DOHH2 (cell line): ENCODE results near the gene FBXO2.

Experiments
- H3F3A ChIP-seq: fragments of 200-600 bp; sonication (generic), shearing (Covaris generic); 2 replicates; pipeline ENCODE4 v1.6.0; 2016; ENCODE audit warnings: antibody characterized with exemption, mild to moderate bottlenecking; ENCODE audit not compliant: control insufficient read depth, insufficient read depth
- H3K27ac ChIP-seq: fragments of 200-600 bp; sonication (generic); 2 replicates; pipeline ENCODE4 v1.5.1; 2014; ENCODE audit warnings: low read depth, mild to moderate bottlenecking, low read length, moderate library complexity
- H3K27me3 ChIP-seq: fragments of 200-600 bp; sonication (generic); 2 replicates; pipeline ENCODE4 v1.6.1; 2014; ENCODE audit warnings: mild to moderate bottlenecking, low read length, mixed read lengths; ENCODE audit not compliant: control insufficient read depth
- H3K36me3 ChIP-seq: fragments of 200-600 bp; sonication (generic); 2 replicates; pipeline ENCODE4 v1.6.1; 2014; ENCODE audit warnings: mild to moderate bottlenecking, low read length, moderate library complexity, mixed read lengths; ENCODE audit not compliant: control insufficient read depth
- H3K4me1 ChIP-seq: fragments of 200-600 bp; sonication (generic); 2 replicates; pipeline ENCODE4 v1.6.1; 2014; ENCODE audit warnings: mild to moderate bottlenecking, low read length, mixed read lengths; ENCODE audit not compliant: control insufficient read depth
- H3K4me2 ChIP-seq: fragments of 200-600 bp; sonication (generic); 2 replicates; pipeline ENCODE4 v1.6.0; 2014; ENCODE audit warnings: mild to moderate bottlenecking, low read length, moderate library complexity
- H3K4me3 ChIP-seq: fragments of 200-600 bp; sonication (generic); 2 replicates; pipeline ENCODE4 v1.5.1; 2014; ENCODE audit warnings: mild to moderate bottlenecking, low read length, mixed read lengths
- H3K79me2 ChIP-seq: fragments of 200-600 bp; sonication (generic); 2 replicates; pipeline ENCODE4 v1.6.1; 2014; ENCODE audit warnings: mild to moderate bottlenecking, low read length, mixed read lengths; ENCODE audit not compliant: control insufficient read depth
- H3K9me2 ChIP-seq: fragments of 200-600 bp; sonication (generic); replicated peaks from 2 replicates; pipeline ENCODE4 v1.6.1; 2014; ENCODE audit warnings: mild to moderate bottlenecking, low read length, mixed read lengths; ENCODE audit not compliant: control insufficient read depth
- H3K9me3 ChIP-seq: fragments of 200-600 bp; sonication (generic); 2 replicates; pipeline ENCODE4 v1.6.1; 2014; ENCODE audit warnings: antibody characterized with exemption, low read length, mixed read lengths; ENCODE audit not compliant: control insufficient read depth, insufficient read depth
- H4K20me1 ChIP-seq: fragments of 200-600 bp; sonication (generic); 2 replicates; pipeline ENCODE4 v1.6.0; 2014; ENCODE audit warnings: low read depth, mild to moderate bottlenecking, antibody characterized with exemption, low read length, moderate library complexity; ENCODE audit not compliant: control insufficient read depth, insufficient read depth
- EZH2phosphoT487 ChIP-seq: fragments of 200-600 bp; sonication (generic); IDR thresholded peaks from 2 replicates; pipeline ENCODE4 v1.6.1; 2017; ENCODE audit warnings: borderline replicate concordance, mild to moderate bottlenecking, antibody characterized with exemption, low read length, moderate library complexity, mixed read lengths
- TF ChIP-seq, protein P1 (sequence below): fragments of 200-600 bp; sonication (generic); IDR thresholded peaks from one replicate; pipeline ENCODE4 v1.5.1; 2014; ENCODE audit warnings: antibody characterized with exemption, mild to moderate bottlenecking, low read depth, low read length; ENCODE audit not compliant: poor library complexity, severe bottlenecking

Gene FBXO2

DNA sequence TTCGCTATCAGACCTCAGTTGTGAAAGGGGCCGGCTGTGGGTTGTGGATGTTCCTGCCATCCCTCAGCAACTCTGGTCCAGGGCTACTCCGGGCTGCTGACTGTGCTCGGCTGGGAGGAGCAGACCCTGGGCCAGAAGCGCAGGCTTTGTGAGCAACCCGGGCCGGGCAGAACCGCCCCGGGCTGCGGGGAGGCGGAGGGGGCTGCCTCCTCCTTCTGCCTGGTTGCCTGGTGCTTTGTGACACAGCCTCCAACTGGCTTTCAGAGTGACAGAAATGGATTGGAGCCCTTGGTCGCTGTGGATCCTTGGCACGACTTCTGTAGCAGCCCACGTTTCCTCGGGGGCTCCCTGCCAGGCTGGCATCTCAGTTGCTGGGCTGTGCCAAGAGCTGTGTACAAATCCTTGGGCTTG is 47.3 kb upstream of the FBXO2 start:
- Histone ChIP-seq H4K20me1 (no peaks in the 10 kb centered on the region), H3K9me3 (no peaks in the 10 kb centered on the region), H3K9me2 (no peaks in the 10 kb centered on the region), H3F3A (no peaks in the 10 kb centered on the region), H3K36me3 (no peaks in the 10 kb centered on the region), H3K27ac (no peak overlapping the region), H3K4me3 (no peak overlapping the region), H3K27me3 (peaks cover 16% of the 10 kb centered on the region), H3K4me2 (no peak overlapping the region), H3K79me2 (no peaks in the 10 kb centered on the region), H3K4me1 (no peaks in the 10 kb centered on the region)
- TF ChIP-seq, protein P1, sequence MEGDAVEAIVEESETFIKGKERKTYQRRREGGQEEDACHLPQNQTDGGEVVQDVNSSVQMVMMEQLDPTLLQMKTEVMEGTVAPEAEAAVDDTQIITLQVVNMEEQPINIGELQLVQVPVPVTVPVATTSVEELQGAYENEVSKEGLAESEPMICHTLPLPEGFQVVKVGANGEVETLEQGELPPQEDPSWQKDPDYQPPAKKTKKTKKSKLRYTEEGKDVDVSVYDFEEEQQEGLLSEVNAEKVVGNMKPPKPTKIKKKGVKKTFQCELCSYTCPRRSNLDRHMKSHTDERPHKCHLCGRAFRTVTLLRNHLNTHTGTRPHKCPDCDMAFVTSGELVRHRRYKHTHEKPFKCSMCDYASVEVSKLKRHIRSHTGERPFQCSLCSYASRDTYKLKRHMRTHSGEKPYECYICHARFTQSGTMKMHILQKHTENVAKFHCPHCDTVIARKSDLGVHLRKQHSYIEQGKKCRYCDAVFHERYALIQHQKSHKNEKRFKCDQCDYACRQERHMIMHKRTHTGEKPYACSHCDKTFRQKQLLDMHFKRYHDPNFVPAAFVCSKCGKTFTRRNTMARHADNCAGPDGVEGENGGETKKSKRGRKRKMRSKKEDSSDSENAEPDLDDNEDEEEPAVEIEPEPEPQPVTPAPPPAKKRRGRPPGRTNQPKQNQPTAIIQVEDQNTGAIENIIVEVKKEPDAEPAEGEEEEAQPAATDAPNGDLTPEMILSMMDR, result no peak
- TF ChIP-seq EZH2phosphoT487, result no peak

DNA sequence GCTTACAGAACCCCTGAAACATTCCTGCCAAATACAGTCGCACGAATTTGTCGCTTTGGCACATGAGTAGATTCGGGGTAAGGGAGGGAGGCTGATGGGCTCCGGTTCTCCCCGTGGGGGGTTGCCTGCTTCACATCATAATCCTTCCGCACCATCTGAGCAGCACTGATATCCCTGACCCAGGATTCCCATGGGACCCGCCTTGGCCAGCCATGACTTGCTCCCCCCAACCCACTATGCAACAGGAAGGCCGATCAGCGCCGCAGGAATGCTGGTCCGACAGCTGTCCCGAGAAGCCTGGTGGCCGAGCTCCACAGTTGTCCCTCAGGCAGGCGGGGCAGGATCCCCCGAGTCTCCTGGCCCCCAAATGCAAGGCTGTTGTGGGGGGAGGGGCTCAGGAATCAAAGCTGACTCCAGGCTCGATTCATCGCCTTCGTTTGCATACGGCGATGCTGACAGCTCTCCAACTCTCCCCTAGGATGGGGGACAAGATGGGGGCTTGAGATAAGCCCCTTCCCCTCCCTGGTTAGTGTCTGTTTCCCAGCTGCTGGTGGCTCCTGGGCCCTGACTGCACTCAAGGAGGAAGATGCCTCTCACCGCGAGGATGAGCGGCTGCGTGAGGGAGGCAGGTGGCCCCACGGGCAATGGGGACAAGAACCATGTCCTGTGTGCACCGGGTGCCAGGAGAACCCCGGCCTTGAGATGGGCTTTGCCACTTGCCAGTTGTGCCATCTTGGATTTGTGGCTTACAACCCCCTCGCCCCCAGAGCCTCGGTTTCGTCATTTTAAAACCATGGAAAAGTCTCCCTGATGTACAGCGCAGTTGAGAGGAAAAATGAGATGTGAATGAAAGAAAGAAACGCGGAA is 46.6 kb upstream of the FBXO2 start:
- no peaks in the 10 kb centered on the region for H3K4me1 ChIP-seq

DNA sequence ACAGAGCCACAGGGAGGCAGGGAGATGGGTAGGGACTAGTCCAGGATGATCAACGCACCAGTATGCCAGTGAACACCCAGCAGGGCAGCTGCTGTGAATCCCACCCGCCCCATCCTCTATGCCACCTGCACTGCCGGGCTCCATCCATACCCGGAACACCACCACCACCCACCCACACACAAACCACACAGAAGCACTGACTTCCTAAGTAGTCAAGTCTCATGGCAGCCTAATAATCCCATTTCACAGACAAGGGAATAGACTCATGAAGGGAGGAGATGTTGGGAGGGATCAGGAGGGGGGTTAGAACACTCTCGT is 43.6 kb upstream of the FBXO2 start:
- Histone ChIP-seq H4K20me1 (no peaks in the 10 kb centered on the region), H3K27me3 (peaks cover 29% of the 10 kb centered on the region)

More for the DNA sequence above, 46.6 kb upstream of the FBXO2 start:
- Histone ChIP-seq H3K27ac (no peak overlapping the region), H4K20me1 (no peaks in the 10 kb centered on the region), H3F3A (no peaks in the 10 kb centered on the region), H3K4me3 (no peak overlapping the region), H3K36me3 (no peaks in the 10 kb centered on the region), H3K9me2 (no peaks in the 10 kb centered on the region), H3K9me3 (no peaks in the 10 kb centered on the region), H3K4me2 (no peak overlapping the region), H3K79me2 (no peaks in the 10 kb centered on the region), H3K27me3 (peaks cover 16% of the 10 kb centered on the region)
- TF ChIP-seq EZH2phosphoT487, result no peak
- TF ChIP-seq, protein P1, result no peak

More for the DNA sequence above, 43.6 kb upstream of the FBXO2 start:
- no peak for TF ChIP-seq EZH2phosphoT487
- TF ChIP-seq, protein P1, result no peak
- H3K9me3 ChIP-seq, result no peaks in the 10 kb centered on the region
- no peak overlapping the region for H3K4me3 ChIP-seq
- no peak overlapping the region for H3K27ac ChIP-seq
- H3K79me2 ChIP-seq, result no peaks in the 10 kb centered on the region
- H3K4me1 ChIP-seq, result no peaks in the 10 kb centered on the region
- H3F3A ChIP-seq, result no peaks in the 10 kb centered on the region
- H3K4me2 ChIP-seq, result no peak overlapping the region
- H3K9me2 ChIP-seq, result no peaks in the 10 kb centered on the region
- H3K36me3 ChIP-seq, result no peaks in the 10 kb centered on the region
